Loucy (cell line): ENCODE results near the gene WDR12.

ENCODE experiments used
- EZH2phosphoT487 ChIP-seq: fragments of 200-600 bp; IDR thresholded peaks from 2 replicates; pipeline ENCODE4 v1.6.1; 2018; ENCODE audit warnings: antibody characterized with exemption, mild to moderate bottlenecking, moderate library complexity, borderline replicate concordance
- TF ChIP-seq, protein P1 (sequence below): fragments of 200-600 bp; sonication (generic); conservative IDR thresholded peaks from 2 replicates; pipeline ENCODE4 v1.5.1; 2014; ENCODE audit warnings: mild to moderate bottlenecking, antibody characterized with exemption, low read length

DNA sequence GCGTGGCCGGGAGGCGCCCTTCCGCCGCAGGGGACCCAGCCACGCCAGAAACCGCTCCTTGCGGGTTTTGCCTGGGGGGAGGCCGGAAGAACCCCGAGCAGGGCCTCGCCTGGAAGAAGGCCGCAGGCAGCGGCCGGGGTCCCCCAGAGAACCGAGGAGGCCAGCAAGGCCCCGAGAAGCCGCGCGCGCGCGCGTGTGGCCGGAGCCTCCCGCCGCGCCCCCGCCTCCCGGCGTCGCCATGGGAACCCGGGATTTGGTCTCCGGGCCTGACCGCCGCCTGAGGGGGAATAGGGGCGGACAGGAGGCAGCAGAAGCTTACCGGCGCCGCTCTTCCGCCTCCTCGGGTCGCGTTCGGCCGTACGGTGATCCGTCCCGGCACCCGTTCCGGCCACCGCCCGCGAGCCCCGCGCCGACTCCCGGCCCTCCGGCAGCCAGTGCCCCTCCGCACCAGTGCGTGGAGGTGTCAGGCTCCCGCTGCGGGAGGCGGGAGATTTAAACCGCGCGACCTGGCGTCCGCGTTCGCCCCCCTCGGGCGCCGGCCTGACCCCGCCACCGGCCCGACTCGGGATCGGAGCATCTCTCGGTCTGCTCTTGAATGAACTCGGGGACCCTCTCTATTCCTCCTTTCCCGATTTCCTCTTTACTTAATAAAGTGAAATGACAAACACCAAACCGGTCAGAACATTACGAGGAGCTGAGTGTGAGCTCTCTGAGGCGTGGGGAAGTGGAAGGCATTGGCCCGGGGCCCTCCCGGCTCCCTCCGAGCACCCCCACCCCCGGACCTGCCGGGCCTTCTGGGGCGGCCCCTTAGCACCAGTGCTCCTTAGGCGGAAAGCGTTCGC is 40.0 kb downstream of the WDR12 start, which contains the start of gene ICA1L:
- TF ChIP-seq, protein P1, sequence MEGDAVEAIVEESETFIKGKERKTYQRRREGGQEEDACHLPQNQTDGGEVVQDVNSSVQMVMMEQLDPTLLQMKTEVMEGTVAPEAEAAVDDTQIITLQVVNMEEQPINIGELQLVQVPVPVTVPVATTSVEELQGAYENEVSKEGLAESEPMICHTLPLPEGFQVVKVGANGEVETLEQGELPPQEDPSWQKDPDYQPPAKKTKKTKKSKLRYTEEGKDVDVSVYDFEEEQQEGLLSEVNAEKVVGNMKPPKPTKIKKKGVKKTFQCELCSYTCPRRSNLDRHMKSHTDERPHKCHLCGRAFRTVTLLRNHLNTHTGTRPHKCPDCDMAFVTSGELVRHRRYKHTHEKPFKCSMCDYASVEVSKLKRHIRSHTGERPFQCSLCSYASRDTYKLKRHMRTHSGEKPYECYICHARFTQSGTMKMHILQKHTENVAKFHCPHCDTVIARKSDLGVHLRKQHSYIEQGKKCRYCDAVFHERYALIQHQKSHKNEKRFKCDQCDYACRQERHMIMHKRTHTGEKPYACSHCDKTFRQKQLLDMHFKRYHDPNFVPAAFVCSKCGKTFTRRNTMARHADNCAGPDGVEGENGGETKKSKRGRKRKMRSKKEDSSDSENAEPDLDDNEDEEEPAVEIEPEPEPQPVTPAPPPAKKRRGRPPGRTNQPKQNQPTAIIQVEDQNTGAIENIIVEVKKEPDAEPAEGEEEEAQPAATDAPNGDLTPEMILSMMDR: no peak
- TF ChIP-seq EZH2phosphoT487: no peak
